HFF-Myc (cell line): ENCODE measurements around the gene C1orf226.
"Not testable (repeated sequence)": the region's sequence is repeated elsewhere in the genome, so short reads cannot be mapped to it uniquely, and the experiment has no call there.

Experiments used
- DNase-seq: peaks from one replicate; pipeline ENCODE4 v3.0.0-alpha.2; 2011; ENCODE audit warnings: low read depth; ENCODE audit errors: extremely low read depth
- H3K4me3 ChIP-seq: replicated peaks from 2 replicates; pipeline ENCODE4 v1.5.1; 2011; ENCODE audit warnings: low read depth, mild to moderate bottlenecking, control low read depth, low read length
- TF ChIP-seq, protein P1 (sequence below): IDR thresholded peaks from 2 replicates; pipeline ENCODE4 v1.5.1; 2012; ENCODE audit warnings: mild to moderate bottlenecking, low read depth, low read length, control low read depth; ENCODE audit errors: missing control alignments

C1orf226 gene

GRCh38 chr1:162430583-162430982, 49.1 kb downstream of the C1orf226 start:
- no peak for DNase-seq
- no peak overlapping the region for H3K4me3 ChIP-seq
- TF ChIP-seq, protein P1, sequence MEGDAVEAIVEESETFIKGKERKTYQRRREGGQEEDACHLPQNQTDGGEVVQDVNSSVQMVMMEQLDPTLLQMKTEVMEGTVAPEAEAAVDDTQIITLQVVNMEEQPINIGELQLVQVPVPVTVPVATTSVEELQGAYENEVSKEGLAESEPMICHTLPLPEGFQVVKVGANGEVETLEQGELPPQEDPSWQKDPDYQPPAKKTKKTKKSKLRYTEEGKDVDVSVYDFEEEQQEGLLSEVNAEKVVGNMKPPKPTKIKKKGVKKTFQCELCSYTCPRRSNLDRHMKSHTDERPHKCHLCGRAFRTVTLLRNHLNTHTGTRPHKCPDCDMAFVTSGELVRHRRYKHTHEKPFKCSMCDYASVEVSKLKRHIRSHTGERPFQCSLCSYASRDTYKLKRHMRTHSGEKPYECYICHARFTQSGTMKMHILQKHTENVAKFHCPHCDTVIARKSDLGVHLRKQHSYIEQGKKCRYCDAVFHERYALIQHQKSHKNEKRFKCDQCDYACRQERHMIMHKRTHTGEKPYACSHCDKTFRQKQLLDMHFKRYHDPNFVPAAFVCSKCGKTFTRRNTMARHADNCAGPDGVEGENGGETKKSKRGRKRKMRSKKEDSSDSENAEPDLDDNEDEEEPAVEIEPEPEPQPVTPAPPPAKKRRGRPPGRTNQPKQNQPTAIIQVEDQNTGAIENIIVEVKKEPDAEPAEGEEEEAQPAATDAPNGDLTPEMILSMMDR, result no peak

DNA sequence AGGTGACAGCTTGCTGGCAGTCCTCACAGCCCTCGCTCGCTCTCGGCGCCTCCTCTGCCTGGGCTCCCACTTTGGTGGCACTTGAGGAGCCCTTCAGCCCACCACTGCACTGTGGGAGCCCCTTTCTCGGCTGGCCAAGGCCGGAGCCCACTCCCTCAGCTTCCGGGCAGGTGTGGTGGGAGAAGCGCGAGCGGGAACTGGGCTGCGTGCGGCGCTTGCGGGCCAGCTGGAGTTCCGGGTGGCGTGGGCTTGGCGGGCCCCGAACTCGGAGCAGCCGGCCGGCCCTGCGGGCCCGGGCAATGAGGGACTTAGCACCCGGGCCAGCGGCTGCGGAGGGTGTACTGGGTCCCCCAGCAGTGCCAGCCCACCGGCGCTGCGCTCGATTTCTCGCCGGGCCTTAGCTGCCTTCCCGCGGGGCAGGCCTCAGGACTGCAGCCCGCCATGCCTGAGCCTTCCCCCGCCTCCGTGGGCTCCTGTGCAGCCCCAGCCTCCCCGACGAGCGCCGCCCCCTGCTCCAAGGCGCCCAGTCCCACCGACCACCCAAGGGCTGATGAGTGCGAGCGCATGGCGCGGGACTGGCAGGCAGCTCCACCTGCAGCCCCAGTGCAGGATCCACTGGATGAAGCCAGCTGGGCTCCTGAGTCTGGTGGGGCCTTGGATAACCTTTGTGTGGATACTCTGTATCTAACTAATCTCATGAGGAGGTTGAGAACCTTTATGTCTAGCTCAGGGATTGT, 51.6 kb downstream of the C1orf226 start:
- H3K4me3 ChIP-seq, DNase-seq: not testable (repeated sequence)
